ENCODE data around the gene LRRC15.

DNA sequence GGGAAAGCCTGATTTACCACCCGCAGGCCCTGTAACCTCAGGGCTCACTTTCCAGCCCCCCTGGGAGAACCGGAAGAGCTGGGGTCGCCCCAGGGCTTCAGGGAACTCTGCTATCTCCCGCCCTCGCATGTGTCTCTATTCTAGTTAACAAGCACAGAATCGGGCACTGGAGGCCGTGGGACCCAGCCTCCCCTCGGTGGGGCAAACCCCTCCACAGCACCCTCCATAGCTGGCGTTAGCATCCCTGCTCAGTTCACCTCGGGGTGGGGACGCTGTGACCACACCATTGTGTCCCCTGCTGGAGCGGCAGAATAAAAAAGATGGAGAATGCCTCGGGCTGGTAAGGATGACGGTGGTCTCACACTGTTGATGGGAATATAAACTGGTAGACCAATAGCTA is 3.5 kb upstream of the LRRC15 start:
- TF ChIP-seq, protein P1, sequence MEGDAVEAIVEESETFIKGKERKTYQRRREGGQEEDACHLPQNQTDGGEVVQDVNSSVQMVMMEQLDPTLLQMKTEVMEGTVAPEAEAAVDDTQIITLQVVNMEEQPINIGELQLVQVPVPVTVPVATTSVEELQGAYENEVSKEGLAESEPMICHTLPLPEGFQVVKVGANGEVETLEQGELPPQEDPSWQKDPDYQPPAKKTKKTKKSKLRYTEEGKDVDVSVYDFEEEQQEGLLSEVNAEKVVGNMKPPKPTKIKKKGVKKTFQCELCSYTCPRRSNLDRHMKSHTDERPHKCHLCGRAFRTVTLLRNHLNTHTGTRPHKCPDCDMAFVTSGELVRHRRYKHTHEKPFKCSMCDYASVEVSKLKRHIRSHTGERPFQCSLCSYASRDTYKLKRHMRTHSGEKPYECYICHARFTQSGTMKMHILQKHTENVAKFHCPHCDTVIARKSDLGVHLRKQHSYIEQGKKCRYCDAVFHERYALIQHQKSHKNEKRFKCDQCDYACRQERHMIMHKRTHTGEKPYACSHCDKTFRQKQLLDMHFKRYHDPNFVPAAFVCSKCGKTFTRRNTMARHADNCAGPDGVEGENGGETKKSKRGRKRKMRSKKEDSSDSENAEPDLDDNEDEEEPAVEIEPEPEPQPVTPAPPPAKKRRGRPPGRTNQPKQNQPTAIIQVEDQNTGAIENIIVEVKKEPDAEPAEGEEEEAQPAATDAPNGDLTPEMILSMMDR (conservative IDR thresholded peaks at IDR 0.05) = no peak
- TF ChIP-seq EZH2 (IDR thresholded peaks at IDR 0.05; ENCODE audit: low read depth) = no peak

Measured in PC-9 (cell line).